22Rv1 (cell line): ENCODE data around the gene SFSWAP.

Experiments used
- CTCF ChIP-seq: fragments of 450-650 bp; IDR thresholded peaks from 2 replicates; pipeline ENCODE4 v1.5.1; 2017; ENCODE audit warnings: mild to moderate bottlenecking
- ZFX ChIP-seq: fragments of 450-650 bp; IDR thresholded peaks from 2 replicates; pipeline ENCODE4 v1.6.1; 2017; ENCODE audit warnings: antibody characterized with exemption, borderline replicate concordance

GRCh38 chr12:131771965-131772364, 61.1 kb downstream of the SFSWAP start:
- TF ChIP-seq CTCF (no peak), ZFX (no peak)
